ENCODE results near the gene SUV39H1. TPM values are rescaled to one million over a fixed set of nuclear protein-coding genes. Genes with fewer than 3 reads are reported as not detected.
"Not testable (repeated sequence)": the region's sequence is repeated elsewhere in the genome, so short reads cannot be mapped to it uniquely, and the experiment has no call there.

The SUV39H1 gene
- total RNA-seq, 6 donors from 2014 or later, result 1.2 to 7.3 (median 6.0) TPM

- peaks cover 0 to 3% (median 0%) of the 10 kb centered on the region in 4 donors for H3K4me1 ChIP-seq
- H3K4me3 ChIP-seq, result no peak overlapping the region
- H3K27me3 ChIP-seq, result no peaks in the 10 kb centered on the region
- WGBS, 2 donors, result 14 to 74% methylated on average over 1 to 11 of the region's 19 CpGs
- no peaks in the 10 kb centered on the region for H3K9me3 ChIP-seq
- ATAC-seq (ENCODE audit: low FRiP score in 2 of 2) (no peak), DNase-seq (no peak)
- no peaks in the 10 kb centered on the region for H3K36me3 ChIP-seq
- TF ChIP-seq POLR2AphosphoS5 (IDR thresholded peaks at IDR 0.05) (no peak), POLR2A (IDR thresholded peaks at IDR 0.05) (no peak), EP300 (IDR thresholded peaks at IDR 0.05) (no peak)
- TF ChIP-seq, protein P1, sequence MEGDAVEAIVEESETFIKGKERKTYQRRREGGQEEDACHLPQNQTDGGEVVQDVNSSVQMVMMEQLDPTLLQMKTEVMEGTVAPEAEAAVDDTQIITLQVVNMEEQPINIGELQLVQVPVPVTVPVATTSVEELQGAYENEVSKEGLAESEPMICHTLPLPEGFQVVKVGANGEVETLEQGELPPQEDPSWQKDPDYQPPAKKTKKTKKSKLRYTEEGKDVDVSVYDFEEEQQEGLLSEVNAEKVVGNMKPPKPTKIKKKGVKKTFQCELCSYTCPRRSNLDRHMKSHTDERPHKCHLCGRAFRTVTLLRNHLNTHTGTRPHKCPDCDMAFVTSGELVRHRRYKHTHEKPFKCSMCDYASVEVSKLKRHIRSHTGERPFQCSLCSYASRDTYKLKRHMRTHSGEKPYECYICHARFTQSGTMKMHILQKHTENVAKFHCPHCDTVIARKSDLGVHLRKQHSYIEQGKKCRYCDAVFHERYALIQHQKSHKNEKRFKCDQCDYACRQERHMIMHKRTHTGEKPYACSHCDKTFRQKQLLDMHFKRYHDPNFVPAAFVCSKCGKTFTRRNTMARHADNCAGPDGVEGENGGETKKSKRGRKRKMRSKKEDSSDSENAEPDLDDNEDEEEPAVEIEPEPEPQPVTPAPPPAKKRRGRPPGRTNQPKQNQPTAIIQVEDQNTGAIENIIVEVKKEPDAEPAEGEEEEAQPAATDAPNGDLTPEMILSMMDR (IDR thresholded peaks at IDR 0.05), result no peak
- H3K27ac ChIP-seq, result no peak overlapping the region
Measured at GRCh38 chrX:48688531-48689150, 7.9 kb upstream of the SUV39H1 start.

DNA sequence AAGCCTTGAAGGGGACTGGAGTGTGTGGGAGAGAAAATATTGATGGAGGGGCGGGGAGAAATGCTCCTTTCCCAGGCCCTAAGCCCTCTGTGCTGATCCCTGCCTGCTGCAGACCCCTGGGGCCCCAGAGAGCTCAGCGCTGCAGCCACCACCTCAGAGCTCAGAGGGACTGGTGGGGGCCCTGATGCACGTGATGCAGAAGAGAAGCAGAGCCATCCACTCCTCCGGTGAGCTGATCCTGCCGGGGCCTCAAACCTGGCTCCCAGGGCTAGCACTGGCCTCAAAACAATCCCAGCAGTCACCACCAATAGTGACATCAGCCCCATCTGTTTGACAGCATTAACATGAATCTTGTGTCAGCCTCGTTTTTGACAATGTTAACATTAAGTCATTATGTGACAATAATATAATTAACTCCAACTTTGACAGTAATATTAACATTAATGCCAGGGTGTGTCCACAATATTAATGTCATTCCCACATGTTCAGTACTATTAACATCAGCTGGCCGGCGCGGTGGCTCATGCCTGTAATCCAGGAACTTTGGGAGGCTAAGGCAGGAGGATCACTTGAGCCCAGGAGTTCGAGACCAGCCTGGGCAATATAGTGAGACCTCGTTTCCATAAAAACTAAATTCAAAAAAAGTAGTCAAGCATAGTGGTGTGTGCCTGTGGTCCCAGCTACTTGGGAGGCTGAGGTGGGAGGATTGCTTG, 7.2 kb upstream of the SUV39H1 start:
- H3K4me3 ChIP-seq, result no peak overlapping the region
- ATAC-seq (ENCODE audit: low FRiP score in 2 of 2) (no peak), DNase-seq (no peak)
- no peaks in the 10 kb centered on the region for H3K27me3 ChIP-seq
- H3K9me3 ChIP-seq, result no peaks in the 10 kb centered on the region
- TF ChIP-seq POLR2A (IDR thresholded peaks at IDR 0.05), result no peak
- no peak for TF ChIP-seq POLR2AphosphoS5 (IDR thresholded peaks at IDR 0.05)
- TF ChIP-seq, protein P1 (IDR thresholded peaks at IDR 0.05), result no peak
- no peak for TF ChIP-seq EP300 (IDR thresholded peaks at IDR 0.05)
- H3K27ac ChIP-seq, result no peak overlapping the region
- H3K36me3 ChIP-seq, result no peaks in the 10 kb centered on the region
- H3K4me1 ChIP-seq, result peaks cover 0 to 3% (median 0%) of the 10 kb centered on the region in 4 donors
- 54 to 65% methylated on average over 3 to 11 of the region's 11 CpGs for WGBS, 2 donors

GRCh38 chrX:48691746-48692145, 4.8 kb upstream of the SUV39H1 start:
- H3K4me3 ChIP-seq; ATAC-seq (ENCODE audit: low FRiP score in 2 of 2); DNase-seq; H3K9me3 ChIP-seq; H3K27me3 ChIP-seq; H3K27ac ChIP-seq; H3K36me3 ChIP-seq: not testable (repeated sequence)
- WGBS, 2 donors, result 77 to 93% methylated on average over 4 to 5 of the region's 5 CpGs
- H3K4me1 ChIP-seq, result peaks cover 0 to 12% (median 0%) of the 10 kb centered on the region in 4 donors

- H3K4me1 ChIP-seq, result peaks cover 0 to 18% (median 2%) of the 10 kb centered on the region in 4 donors
- TF ChIP-seq EP300 (IDR thresholded peaks at IDR 0.05), result no peak
- TF ChIP-seq POLR2AphosphoS5 (IDR thresholded peaks at IDR 0.05), result no peak
- TF ChIP-seq, protein P1 (IDR thresholded peaks at IDR 0.05), result no peak
- TF ChIP-seq POLR2A (IDR thresholded peaks at IDR 0.05), result no peak
- no peaks in the 10 kb centered on the region for H3K27me3 ChIP-seq
- no peak for DNase-seq
- peaks cover 0 to 3% (median 0%) of the 10 kb centered on the region in 4 donors for H3K36me3 ChIP-seq
- peak overlapping the region in 2 of 4 donors; percentile 87 to 97 for H3K27ac ChIP-seq
- 53% methylated on average over 15 of the region's 15 CpGs; no CpG with 5 or more reads in 1 of the 2 donors for WGBS, 2 donors
- ATAC-seq (ENCODE audit: low FRiP score in 2 of 2), result no peak
- no peaks in the 10 kb centered on the region for H3K9me3 ChIP-seq
- H3K4me3 ChIP-seq, result no peak overlapping the region
Measured at GRCh38 chrX:48694776-48695533, 1.6 kb upstream of the SUV39H1 start.

GRCh38 chrX:48695534-48695896, 1.0 kb upstream of the SUV39H1 start:
- peak overlapping the region in 3 of 4 donors; percentile 76 to 89 (median 77) for H3K4me3 ChIP-seq
- H3K36me3 ChIP-seq, result peaks cover 0 to 8% (median 0%) of the 10 kb centered on the region in 4 donors
- no peak for TF ChIP-seq POLR2A (IDR thresholded peaks at IDR 0.05)
- no peak for TF ChIP-seq EP300 (IDR thresholded peaks at IDR 0.05)
- TF ChIP-seq, protein P1 (IDR thresholded peaks at IDR 0.05), result no peak
- TF ChIP-seq POLR2AphosphoS5 (IDR thresholded peaks at IDR 0.05), result no peak
- WGBS, 2 donors, result 59 to 60% methylated on average over 1 to 14 of the region's 14 CpGs
- H3K4me1 ChIP-seq, result peaks cover 0 to 18% (median 2%) of the 10 kb centered on the region in 4 donors
- peak overlapping the region; percentile 81 to 97 (median 86) for H3K27ac ChIP-seq
- peak in 1 of 2 donors; percentile 2 for ATAC-seq (ENCODE audit: low FRiP score in 2 of 2)
- H3K27me3 ChIP-seq, result no peaks in the 10 kb centered on the region
- H3K9me3 ChIP-seq, result no peaks in the 10 kb centered on the region
- no peak for DNase-seq

Data from upper lobe of left lung (tissue), 6 donors.